PC-3 (cell line): ENCODE results near the gene BCL2L11. TPM values are rescaled to one million over a fixed set of nuclear protein-coding genes. Genes with fewer than 3 reads are reported as not detected.

ENCODE experiments used
- ATAC-seq: fragments of 200-7000 bp; cut with Tn5 transposase; 2 replicates; pipeline ENCODE4 v1.9.1; 2020; ENCODE audit warnings: mild to moderate bottlenecking, moderate library complexity
- BruUV-seq: library from RNA; stranded (reverse); fragments of 400-500 nt; replicated peaks from 2 replicates; lab custom pipeline; 2021; lab: Mats Ljungman, UMichigan
- CTCF ChIA-PET: fragments of 300-600 bp; sonication (Branson Sonifier 250); formaldehyde crosslinking; loops from one replicate; lab custom pipeline; 2022; ENCODE audit warnings: antibody characterized with exemption; lab: Charles Lee
- POLR2A ChIA-PET: fragments of 300-600 bp; sonication (Branson Sonifier 250); formaldehyde crosslinking; loops from one replicate; lab custom pipeline; 2022; ENCODE audit warnings: antibody characterized with exemption; ENCODE audit not compliant: unreplicated experiment; lab: Charles Lee
- DNase-seq: peaks from one replicate; pipeline ENCODE4 v3.0.0-alpha.2; 2015
- H2AFZ ChIP-seq: fragments of 300-600 bp; sonication (generic); 2 replicates; pipeline ENCODE4 v1.6.0; 2016; ENCODE audit warnings: antibody characterized with exemption, low read length
- H3F3A ChIP-seq: fragments of 300-600 bp; sonication (generic); one replicate; pipeline ENCODE4 v1.6.0; 2017; ENCODE audit warnings: antibody characterized with exemption, low read length, control low read depth, mild to moderate bottlenecking; ENCODE audit not compliant: unreplicated experiment
- H3K27ac ChIP-seq: fragments of 300-600 bp; sonication (generic); 2 replicates; pipeline ENCODE4 v1.5.1; 2016; ENCODE audit warnings: mild to moderate bottlenecking, low read length
- H3K27me3 ChIP-seq: fragments of 300-600 bp; sonication (generic); 2 replicates; pipeline ENCODE4 v1.6.1; 2016; ENCODE audit warnings: low read length, mixed read lengths
- H3K36me3 ChIP-seq: fragments of 300-600 bp; sonication (generic); 2 replicates; pipeline ENCODE4 v1.6.1; 2016; ENCODE audit warnings: low read depth, mixed run types, low read length, mixed read lengths
- H3K4me1 ChIP-seq: fragments of 300-600 bp; sonication (generic); 2 replicates; pipeline ENCODE4 v1.5.1; 2016; ENCODE audit warnings: low read length; ENCODE audit not compliant: insufficient read depth
- H3K4me2 ChIP-seq: fragments of 300-600 bp; sonication (generic); 2 replicates; pipeline ENCODE4 v1.6.0; 2016; ENCODE audit warnings: low read length
- H3K4me3 ChIP-seq: fragments of 300-600 bp; sonication (generic); 2 replicates; pipeline ENCODE4 v1.5.1; 2016; ENCODE audit warnings: mild to moderate bottlenecking, low read length, mixed read lengths
- H3K79me2 ChIP-seq: fragments of 300-600 bp; sonication (generic); 2 replicates; pipeline ENCODE4 v1.6.1; 2017; ENCODE audit warnings: low read length, mixed read lengths
- H3K9ac ChIP-seq: fragments of 300-600 bp; sonication (generic); 2 replicates; pipeline ENCODE4 v1.6.0; 2016; ENCODE audit warnings: mild to moderate bottlenecking, low read length
- H3K9me2 ChIP-seq: fragments of 300-600 bp; sonication (generic); replicated peaks from 2 replicates; pipeline ENCODE4 v1.6.1; 2016; ENCODE audit warnings: mixed run types, low read length, mixed read lengths
- H3K9me3 ChIP-seq: fragments of 300-600 bp; sonication (generic); 2 replicates; pipeline ENCODE4 v1.6.1; 2016; ENCODE audit warnings: low read length, mixed read lengths
- H4K20me1 ChIP-seq: fragments of 300-600 bp; sonication (generic); 2 replicates; pipeline ENCODE4 v1.6.1; 2016; ENCODE audit warnings: low read length, mixed read lengths
- CTCF ChIP-seq: fragments of 300-600 bp; sonication (generic); conservative IDR thresholded peaks from 2 replicates; pipeline ENCODE4 v1.5.1; 2017; ENCODE audit warnings: antibody characterized with exemption, low read depth, mild to moderate bottlenecking, low read length
- EZH2 ChIP-seq: fragments of 300-600 bp; sonication (generic); IDR thresholded peaks from one replicate; pipeline ENCODE4 v1.6.1; 2017; ENCODE audit warnings: antibody characterized with exemption, mild to moderate bottlenecking, low read length; ENCODE audit not compliant: unreplicated experiment
- EZH2phosphoT487 ChIP-seq: fragments of 300-600 bp; sonication (generic); IDR thresholded peaks from 2 replicates; pipeline ENCODE4 v1.6.1; 2018; ENCODE audit warnings: mild to moderate bottlenecking, antibody characterized with exemption, low read length, borderline replicate concordance
- intact Hi-C: fragments of 100-400 bp; cut with micrococcal nuclease; formaldehyde crosslinking; loops from 2 replicates; pipeline ENCODE4 v1.9.0; 2023
- total RNA-seq: library from RNA; depleted of rRNA; stranded (reverse); fragments of >200 nt; gene quantifications from 2 replicates; pipeline ENCODE4 v1.2.3, GENCODE V29; 2014

The BCL2L11 gene
- total RNA-seq, 1 experiment from 2014 or later, result 11.3 TPM

- no peaks in the 10 kb centered on the region for H4K20me1 ChIP-seq
- BruUV-seq, result no TSS peak
- H3K9me3 ChIP-seq, result no peaks in the 10 kb centered on the region
- no peaks in the 10 kb centered on the region for H3F3A ChIP-seq
- peaks cover 14% of the 10 kb centered on the region for H3K4me1 ChIP-seq
- no peaks in the 10 kb centered on the region for H3K27me3 ChIP-seq
- ChIA-PET CTCF (no interaction called here), POLR2A (no interaction called here)
- H3K9ac ChIP-seq, result no peak overlapping the region
- H3K36me3 ChIP-seq, result no peaks in the 10 kb centered on the region
- DNase-seq, result no peak
- no peaks in the 10 kb centered on the region for H3K79me2 ChIP-seq
- intact Hi-C loops, result loop anchor here (10.0 kb wide), 1 partner anchor 64 kb away; the partner anchor contains the start of gene BCL2L11
- no peak for ATAC-seq
- H2AFZ ChIP-seq, result no peak overlapping the region
- no peak for TF ChIP-seq EZH2
- no peak for TF ChIP-seq EZH2phosphoT487
- no peak for TF ChIP-seq CTCF
- no peak overlapping the region for H3K4me3 ChIP-seq
- H3K4me2 ChIP-seq, result no peak overlapping the region
- H3K27ac ChIP-seq, result no peak overlapping the region
- no peaks in the 10 kb centered on the region for H3K9me2 ChIP-seq
Observed at GRCh38 chr2:111188681-111189080, 68.0 kb downstream of the BCL2L11 start.

- Histone ChIP-seq H3K9me2 (no peaks in the 10 kb centered on the region), H2AFZ (no peak overlapping the region), H3K36me3 (no peaks in the 10 kb centered on the region), H3K4me2 (no peak overlapping the region), H4K20me1 (no peaks in the 10 kb centered on the region), H3K27me3 (no peaks in the 10 kb centered on the region), H3K4me3 (no peak overlapping the region), H3K27ac (no peak overlapping the region), H3K4me1 (peaks cover 14% of the 10 kb centered on the region), H3K9ac (no peak overlapping the region), H3F3A (no peaks in the 10 kb centered on the region), H3K79me2 (no peaks in the 10 kb centered on the region), H3K9me3 (no peaks in the 10 kb centered on the region)
- DNase-seq, result no peak
- intact Hi-C loops, result loop anchor here (10.0 kb wide), 1 partner anchor 64 kb away; the partner anchor contains the start of gene BCL2L11
- CTCF ChIA-PET, result no interaction called here
- BruUV-seq, result no TSS peak
- TF ChIP-seq EZH2phosphoT487 (no peak), EZH2 (no peak), CTCF (no peak)
- ATAC-seq, result no peak
- POLR2A ChIA-PET, result no interaction called here
Observed at GRCh38 chr2:111189106-111189505, 68.4 kb downstream of the BCL2L11 start.

GRCh38 chr2:111190816-111191540 is 70.3 kb downstream of the BCL2L11 start:
- H2AFZ ChIP-seq, result no peak overlapping the region
- H3K27ac ChIP-seq, result no peak overlapping the region
- H3K4me1 ChIP-seq, result peaks cover 3% of the 10 kb centered on the region
- H3K9me3 ChIP-seq, result no peaks in the 10 kb centered on the region
- no peaks in the 10 kb centered on the region for H4K20me1 ChIP-seq
- no peaks in the 10 kb centered on the region for H3K27me3 ChIP-seq
- intact Hi-C loops, result no loop called here
- DNase-seq (no peak), ATAC-seq (no peak)
- H3F3A ChIP-seq, result no peaks in the 10 kb centered on the region
- H3K79me2 ChIP-seq, result no peaks in the 10 kb centered on the region
- H3K9ac ChIP-seq, result no peak overlapping the region
- ChIA-PET POLR2A (no interaction called here), CTCF (no interaction called here)
- no peak overlapping the region for H3K4me2 ChIP-seq
- H3K9me2 ChIP-seq, result no peaks in the 10 kb centered on the region
- no peak overlapping the region for H3K4me3 ChIP-seq
- H3K36me3 ChIP-seq, result no peaks in the 10 kb centered on the region
- TF ChIP-seq EZH2phosphoT487 (no peak), CTCF (no peak), EZH2 (no peak)
- no TSS peak for BruUV-seq
